Measurements from ENCODE around the gene FCRLB. TPM values are rescaled to one million over a fixed set of nuclear protein-coding genes. Genes with fewer than 3 reads are reported as not detected.

Gene FCRLB
- total and polyA plus RNA-seq, 2 of the 13 experiments (the other 11 are each of a cell fraction or from before 2014, with no cell fraction given) = 0.08 to 0.11 TPM

DNA sequence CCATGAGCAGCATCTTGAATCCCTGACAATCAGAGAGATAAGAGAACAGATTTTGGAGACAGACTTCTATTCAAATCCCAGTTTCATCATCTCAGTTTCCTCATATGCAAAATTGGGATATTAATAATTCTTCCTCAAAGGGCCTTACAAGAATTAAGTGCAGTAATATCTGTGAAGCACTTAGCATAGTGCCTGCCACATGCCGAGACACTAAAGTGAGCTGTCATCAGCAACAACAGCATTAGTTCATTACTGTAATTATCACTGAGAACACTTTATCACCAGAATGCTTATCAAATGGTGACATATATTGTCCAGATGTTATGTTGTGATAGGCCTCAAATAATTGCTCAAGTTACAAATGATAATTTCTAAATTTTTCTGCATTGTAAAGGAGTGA, 922 bp upstream of the FCRLB start (continued):
- TF ChIP-seq KMT2B (CRISPR knock-in tag; IDR thresholded peaks at IDR 0.05) (no peak), KDM5B (CRISPR knock-in tag; IDR thresholded peaks at IDR 0.05; ENCODE audit: borderline replicate concordance) (no peak), MAFK (conservative IDR thresholded peaks at IDR 0.05 in 1 of 2, IDR thresholded peaks at IDR 0.05 in 1 of 2; ENCODE audit: low read length in 2 of 2) (no peak), ZNF747 (CRISPR knock-in tag; IDR thresholded peaks at IDR 0.05; ENCODE audit: borderline replicate concordance) (no peak)
- TF ChIP-seq, protein P1, sequence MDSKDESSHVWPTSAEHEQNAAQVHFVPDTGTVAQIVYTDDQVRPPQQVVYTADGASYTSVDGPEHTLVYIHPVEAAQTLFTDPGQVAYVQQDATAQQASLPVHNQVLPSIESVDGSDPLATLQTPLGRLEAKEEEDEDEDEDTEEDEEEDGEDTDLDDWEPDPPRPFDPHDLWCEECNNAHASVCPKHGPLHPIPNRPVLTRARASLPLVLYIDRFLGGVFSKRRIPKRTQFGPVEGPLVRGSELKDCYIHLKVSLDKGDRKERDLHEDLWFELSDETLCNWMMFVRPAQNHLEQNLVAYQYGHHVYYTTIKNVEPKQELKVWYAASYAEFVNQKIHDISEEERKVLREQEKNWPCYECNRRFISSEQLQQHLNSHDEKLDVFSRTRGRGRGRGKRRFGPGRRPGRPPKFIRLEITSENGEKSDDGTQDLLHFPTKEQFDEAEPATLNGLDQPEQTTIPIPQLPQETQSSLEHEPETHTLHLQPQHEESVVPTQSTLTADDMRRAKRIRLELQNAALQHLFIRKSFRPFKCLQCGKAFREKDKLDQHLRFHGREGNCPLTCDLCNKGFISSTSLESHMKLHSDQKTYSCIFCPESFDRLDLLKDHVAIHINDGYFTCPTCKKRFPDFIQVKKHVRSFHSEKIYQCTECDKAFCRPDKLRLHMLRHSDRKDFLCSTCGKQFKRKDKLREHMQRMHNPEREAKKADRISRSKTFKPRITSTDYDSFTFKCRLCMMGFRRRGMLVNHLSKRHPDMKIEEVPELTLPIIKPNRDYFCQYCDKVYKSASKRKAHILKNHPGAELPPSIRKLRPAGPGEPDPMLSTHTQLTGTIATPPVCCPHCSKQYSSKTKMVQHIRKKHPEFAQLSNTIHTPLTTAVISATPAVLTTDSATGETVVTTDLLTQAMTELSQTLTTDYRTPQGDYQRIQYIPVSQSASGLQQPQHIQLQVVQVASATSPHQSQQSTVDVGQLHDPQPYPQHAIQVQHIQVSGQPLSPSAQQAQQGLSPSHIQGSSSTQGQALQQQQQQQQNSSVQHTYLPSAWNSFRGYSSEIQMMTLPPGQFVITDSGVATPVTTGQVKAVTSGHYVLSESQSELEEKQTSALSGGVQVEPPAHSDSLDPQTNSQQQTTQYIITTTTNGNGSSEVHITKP (CRISPR knock-in tag; IDR thresholded peaks at IDR 0.05; ENCODE audit: low read depth) = no peak

DNA sequence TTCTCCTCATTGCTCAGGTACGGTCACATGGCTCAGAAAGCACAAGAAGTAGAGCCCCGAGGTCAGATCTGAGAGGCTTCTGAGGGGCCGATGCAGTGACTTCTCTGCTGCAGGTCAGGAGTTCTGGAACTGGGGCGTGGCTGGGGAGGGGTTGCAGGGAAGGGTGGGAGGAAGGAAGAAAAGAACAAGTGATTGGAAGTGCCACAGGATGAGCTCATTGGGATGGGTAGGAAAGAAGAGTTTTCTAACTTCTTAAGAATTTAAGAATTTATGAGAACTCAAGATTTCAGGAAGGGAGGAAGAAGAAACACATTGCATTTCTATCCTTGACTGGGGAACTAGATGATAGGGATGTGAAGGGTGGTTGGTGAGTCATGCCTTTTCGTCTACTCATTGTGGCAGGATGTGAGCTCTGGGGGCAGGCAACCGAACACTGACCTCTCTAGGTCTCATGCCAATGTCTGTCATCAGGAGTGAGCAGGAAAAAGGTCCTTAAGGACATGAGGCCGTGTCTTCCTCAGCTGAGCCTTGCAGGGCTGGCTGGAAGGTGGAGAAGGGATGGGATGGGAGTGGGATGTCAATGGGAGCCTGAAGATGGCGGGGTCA, 497 bp downstream of the FCRLB start:
- no peak for TF ChIP-seq IRX3 (CRISPR knock-in tag; IDR thresholded peaks at IDR 0.05; ENCODE audit: borderline replicate concordance, low read depth)
- TF ChIP-seq PCBP1 (IDR thresholded peaks at IDR 0.05; ENCODE audit: borderline replicate concordance, low read depth, low read length) = no peak
- no peak for TF ChIP-seq GABPA (IDR thresholded peaks at IDR 0.05; ENCODE audit: low read depth, low read length)
- TF ChIP-seq GABPA (CRISPR knock-in tag; IDR thresholded peaks at IDR 0.05; ENCODE audit: low read depth) = no peak
- no peak for TF ChIP-seq ZNF724P (CRISPR knock-in tag; IDR thresholded peaks at IDR 0.05; ENCODE audit: borderline replicate concordance)
- no peak for TF ChIP-seq ZNF562 (CRISPR knock-in tag; IDR thresholded peaks at IDR 0.05; ENCODE audit: borderline replicate concordance)
- TF ChIP-seq NFKBIZ (CRISPR knock-in tag; IDR thresholded peaks at IDR 0.05) = no peak
- TF ChIP-seq PLRG1 (conservative IDR thresholded peaks at IDR 0.05) = no peak
- TF ChIP-seq ONECUT2 (CRISPR knock-in tag; IDR thresholded peaks at IDR 0.05) = no peak
- TF ChIP-seq, protein P2, sequence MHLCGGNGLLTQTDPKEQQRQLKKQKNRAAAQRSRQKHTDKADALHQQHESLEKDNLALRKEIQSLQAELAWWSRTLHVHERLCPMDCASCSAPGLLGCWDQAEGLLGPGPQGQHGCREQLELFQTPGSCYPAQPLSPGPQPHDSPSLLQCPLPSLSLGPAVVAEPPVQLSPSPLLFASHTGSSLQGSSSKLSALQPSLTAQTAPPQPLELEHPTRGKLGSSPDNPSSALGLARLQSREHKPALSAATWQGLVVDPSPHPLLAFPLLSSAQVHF (CRISPR knock-in tag; IDR thresholded peaks at IDR 0.05) = no peak
- TF ChIP-seq PAWR (CRISPR knock-in tag; IDR thresholded peaks at IDR 0.05; ENCODE audit: borderline replicate concordance) = no peak
- TF ChIP-seq, protein P3, sequence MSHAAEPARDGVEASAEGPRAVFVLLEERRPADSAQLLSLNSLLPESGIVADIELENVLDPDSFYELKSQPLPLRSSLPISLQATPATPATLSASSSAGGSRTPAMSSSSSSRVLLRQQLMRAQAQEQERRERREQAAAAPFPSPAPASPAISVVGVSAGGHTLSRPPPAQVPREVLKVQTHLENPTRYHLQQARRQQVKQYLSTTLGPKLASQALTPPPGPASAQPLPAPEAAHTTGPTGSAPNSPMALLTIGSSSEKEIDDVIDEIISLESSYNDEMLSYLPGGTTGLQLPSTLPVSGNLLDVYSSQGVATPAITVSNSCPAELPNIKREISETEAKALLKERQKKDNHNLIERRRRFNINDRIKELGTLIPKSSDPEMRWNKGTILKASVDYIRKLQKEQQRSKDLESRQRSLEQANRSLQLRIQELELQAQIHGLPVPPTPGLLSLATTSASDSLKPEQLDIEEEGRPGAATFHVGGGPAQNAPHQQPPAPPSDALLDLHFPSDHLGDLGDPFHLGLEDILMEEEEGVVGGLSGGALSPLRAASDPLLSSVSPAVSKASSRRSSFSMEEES (CRISPR knock-in tag; IDR thresholded peaks at IDR 0.05) = no peak
- no peak for TF ChIP-seq ZZZ3 (CRISPR knock-in tag; IDR thresholded peaks at IDR 0.05; ENCODE audit: borderline replicate concordance)
- TF ChIP-seq ZBTB38 (CRISPR knock-in tag; IDR thresholded peaks at IDR 0.05) = no peak
- Histone ChIP-seq H3K27me3 (ENCODE audit: control insufficient read depth in 1 of 2, insufficient read depth in 2 of 2, low read length in 2 of 2) (peaks cover 3 to 28% of the 10 kb centered on the region in 2 experiments; a peak in 4 of 5 replicates), H3K36me3 (replicated peaks in 1 of 2; ENCODE audit: control insufficient read depth in 1 of 2, insufficient read depth in 2 of 2, low read length in 2 of 2) (no peaks in the 10 kb centered on the region), H3K4me3 (replicated peaks in 1 of 3; ENCODE audit: insufficient read depth in 1 of 3, low read depth in 2 of 3, low read length in 3 of 3) (no peak overlapping the region), H3K79me2 (ENCODE audit: insufficient read depth, low read length) (no peaks in the 10 kb centered on the region), H4K20me1 (ENCODE audit: insufficient read depth, low read length) (no peaks in the 10 kb centered on the region), H3K4me2 (ENCODE audit: low read depth, low read length) (no peak overlapping the region), H3K9ac (ENCODE audit: insufficient read depth, low read depth, low read length) (no peak overlapping the region), H3K9me3 (ENCODE audit: low read length) (no peaks in the 10 kb centered on the region), H2AFZ (ENCODE audit: low read length) (no peak overlapping the region), H3K27ac (ENCODE audit: extremely low read length, insufficient read depth, low read length) (no peak overlapping the region), H3K4me1 (ENCODE audit: insufficient read depth, low read length) (peaks cover 7% of the 10 kb centered on the region)
- in situ Hi-C loops (cut with HindIII; ENCODE audit: extremely low pct_ligation_motif_present, low pct_unique_long_range_greater_than_20kb) = no loop called here
- ChIA-PET POLR2A (no interaction called here), CTCF (ENCODE audit: low intra/inter-chr PET ratio, low total read pairs) (no interaction called here)
- intact Hi-C loops (cut with micrococcal nuclease; ENCODE audit: unreplicated experiment) = no loop called here
- BruUV-seq (replicated peaks) = no TSS peak
- no peak for ATAC-seq
- no peak for DNase-seq (ENCODE audit: low spot score)
- FAIRE-seq = no peak
- 5% methylated on average over 7 of the region's 8 CpGs for WGBS (ENCODE audit: low lambda C conversion rate)

Measured in HepG2 (cell line).